ENCODE data around the gene HSD17B10.

DNA sequence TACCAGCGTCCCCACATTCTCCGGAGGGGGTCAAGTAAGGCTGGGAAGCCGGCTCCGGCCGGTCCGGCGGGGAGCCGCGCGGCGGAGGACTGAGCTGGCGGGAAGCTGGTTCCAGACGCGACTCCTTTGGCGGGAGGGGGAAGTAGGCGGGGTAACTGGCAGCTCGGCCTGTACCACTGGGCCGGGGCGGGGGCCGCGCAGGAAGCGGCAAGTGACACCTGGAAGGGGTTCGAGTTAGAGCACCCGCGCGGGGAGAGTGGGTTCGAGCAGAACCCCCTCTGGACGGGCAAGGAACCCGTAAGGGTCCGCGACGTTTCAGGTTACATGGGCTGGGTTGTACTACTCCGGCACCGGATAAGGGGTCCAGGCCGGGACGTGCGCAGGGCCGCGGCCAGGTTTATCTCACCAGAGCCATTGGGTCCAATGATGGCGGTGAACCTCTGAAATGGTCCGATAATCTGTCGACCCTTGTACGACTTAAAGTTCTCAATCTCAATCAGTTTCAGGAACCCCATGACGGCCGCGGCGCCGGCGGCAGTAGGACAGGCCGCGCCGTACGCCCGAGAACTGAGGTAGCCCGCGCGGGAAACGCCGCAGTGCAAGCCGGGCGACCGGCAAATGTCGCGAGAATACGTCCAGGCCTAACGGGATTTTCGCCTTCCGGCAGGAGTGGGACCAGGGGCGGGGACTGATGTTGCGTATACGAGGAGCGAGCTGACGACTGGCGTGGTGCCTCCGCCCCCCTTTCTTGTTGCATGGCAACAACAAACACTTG lies 11.9 kb downstream of the HSD17B10 start, which contains the start of gene SMC1A:
- TF ChIP-seq, protein P1, sequence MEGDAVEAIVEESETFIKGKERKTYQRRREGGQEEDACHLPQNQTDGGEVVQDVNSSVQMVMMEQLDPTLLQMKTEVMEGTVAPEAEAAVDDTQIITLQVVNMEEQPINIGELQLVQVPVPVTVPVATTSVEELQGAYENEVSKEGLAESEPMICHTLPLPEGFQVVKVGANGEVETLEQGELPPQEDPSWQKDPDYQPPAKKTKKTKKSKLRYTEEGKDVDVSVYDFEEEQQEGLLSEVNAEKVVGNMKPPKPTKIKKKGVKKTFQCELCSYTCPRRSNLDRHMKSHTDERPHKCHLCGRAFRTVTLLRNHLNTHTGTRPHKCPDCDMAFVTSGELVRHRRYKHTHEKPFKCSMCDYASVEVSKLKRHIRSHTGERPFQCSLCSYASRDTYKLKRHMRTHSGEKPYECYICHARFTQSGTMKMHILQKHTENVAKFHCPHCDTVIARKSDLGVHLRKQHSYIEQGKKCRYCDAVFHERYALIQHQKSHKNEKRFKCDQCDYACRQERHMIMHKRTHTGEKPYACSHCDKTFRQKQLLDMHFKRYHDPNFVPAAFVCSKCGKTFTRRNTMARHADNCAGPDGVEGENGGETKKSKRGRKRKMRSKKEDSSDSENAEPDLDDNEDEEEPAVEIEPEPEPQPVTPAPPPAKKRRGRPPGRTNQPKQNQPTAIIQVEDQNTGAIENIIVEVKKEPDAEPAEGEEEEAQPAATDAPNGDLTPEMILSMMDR (IDR thresholded peaks at IDR 0.05): no peak
- peak in 1 of 2 donors; percentile 66 for TF ChIP-seq POLR2A (IDR thresholded peaks at IDR 0.05)
- TF ChIP-seq EP300 (IDR thresholded peaks at IDR 0.05): no peak
